Esophagus muscularis mucosa (tissue), 4 donors: ENCODE measurements around the gene MSRB1.

Experiments
- CTCF ChIP-seq, 3 experiments: fragments of 200-600 bp in 2 of 3; fragments of 450-650 bp in 1 of 3; sonication (generic) in 2 of 3; IDR thresholded peaks; one replicate each; pipeline ENCODE4 v1.5.1; 2017 to 2019; ENCODE audit warnings: antibody characterized with exemption in 3 of 3, mild to moderate bottlenecking in 2 of 3, moderate library complexity in 1 of 3
- EP300 ChIP-seq: sonication (generic); formaldehyde crosslinking; IDR thresholded peaks from one replicate; pipeline ENCODE4 v1.6.1; 2017; ENCODE audit warnings: antibody characterized with exemption
- POLR2A ChIP-seq: fragments of 450-650 bp; IDR thresholded peaks from one replicate; pipeline ENCODE4 v1.6.1; 2017; ENCODE audit warnings: antibody characterized with exemption, moderate library complexity, mild to moderate bottlenecking, low read depth
- POLR2AphosphoS5 ChIP-seq, 2 donors: sonication (generic); formaldehyde crosslinking; IDR thresholded peaks; one replicate each; pipeline ENCODE4 v1.6.1; 2017; ENCODE audit warnings: antibody characterized with exemption in 2 of 2

GRCh38 chr16:1965396-1966001, 22.5 kb upstream of the MSRB1 start:
- TF ChIP-seq CTCF (IDR thresholded peaks at IDR 0.05) (no peak), POLR2A (no peak), POLR2AphosphoS5 (IDR thresholded peaks at IDR 0.05) (no peak), EP300 (no peak)
